Type B pancreatic cell (in vitro differentiated cells): Measurements from ENCODE around the gene BEAN1. TPM values are rescaled to one million over a fixed set of nuclear protein-coding genes. Genes with fewer than 3 reads are reported as not detected.

Source experiments
- DNase-seq: peaks from one replicate; pipeline ENCODE4 v3.0.0; 2021; ENCODE audit warnings: mixed read lengths; ENCODE audit not compliant: unreplicated experiment; ENCODE audit errors: extremely low spot score
- H3K27ac Mint-ChIP-seq: 2 replicates; pipeline ENCODE4 v1.8.0; 2021; ENCODE audit warnings: mild to moderate bottlenecking, mixed read lengths
- H3K27me3 Mint-ChIP-seq: 2 replicates; pipeline ENCODE4 v1.8.0; 2021; ENCODE audit warnings: mixed read lengths
- H3K36me3 Mint-ChIP-seq: 2 replicates; pipeline ENCODE4 v1.8.0; 2021; ENCODE audit warnings: mixed read lengths
- H3K4me1 Mint-ChIP-seq: one replicate; pipeline ENCODE4 v1.8.0; 2021; ENCODE audit warnings: mixed read lengths; ENCODE audit not compliant: unreplicated experiment
- H3K4me3 Mint-ChIP-seq: 2 replicates; pipeline ENCODE4 v1.8.0; 2021; ENCODE audit warnings: mild to moderate bottlenecking, mixed read lengths
- H3K9me3 Mint-ChIP-seq: 2 replicates; pipeline ENCODE4 v1.8.0; 2021; ENCODE audit warnings: mixed read lengths
- total RNA-seq: library from RNA; stranded (reverse); gene quantifications from 2 replicates; pipeline ENCODE4 v1.2.1, GENCODE V29; 2021; ENCODE audit warnings: low replicate concordance
- TF ChIP-seq, protein P1 (sequence below): fragments of 200-600 bp; sonication (generic); conservative IDR thresholded peaks from 2 replicates; pipeline ENCODE4 v1.5.0; 2021; ENCODE audit warnings: antibody characterized with exemption, mild to moderate bottlenecking

The BEAN1 gene
- total RNA-seq, 1 donor from 2014 or later, result 1.1 TPM

DNA sequence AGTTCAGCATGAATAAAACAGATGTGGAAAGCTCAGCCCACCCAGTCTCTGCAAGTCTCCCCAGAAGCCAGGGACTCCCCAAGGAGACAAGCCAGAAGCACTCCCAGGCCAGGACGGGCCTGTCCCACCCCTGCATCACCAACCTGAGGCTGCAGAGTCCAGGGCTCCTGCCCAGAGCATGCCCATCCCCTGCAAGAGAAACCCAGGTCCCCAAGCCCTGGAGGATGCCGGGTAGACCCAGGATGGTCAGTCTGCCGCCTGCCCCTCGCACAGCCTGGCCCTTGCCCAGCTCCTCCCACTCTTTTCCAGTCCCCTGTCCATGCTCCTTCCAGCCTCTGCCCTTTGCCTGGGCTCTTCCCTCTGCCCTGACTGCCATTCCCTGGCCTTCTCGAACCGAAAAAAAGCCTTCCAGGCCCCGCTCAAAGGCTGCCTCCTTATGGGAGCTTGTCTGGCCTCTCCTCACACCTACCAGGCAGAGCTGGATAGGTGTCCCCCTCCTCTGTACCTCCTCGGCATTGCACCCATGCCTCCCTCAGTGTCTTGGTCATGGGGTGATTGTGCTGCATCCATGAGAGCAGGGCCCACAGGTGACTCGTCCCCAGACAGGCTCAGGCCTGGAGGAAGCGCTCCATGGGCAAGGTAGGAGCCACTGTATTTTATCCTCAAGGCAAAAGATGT is 44.8 kb downstream of the BEAN1 start:
- TF ChIP-seq, protein P1, sequence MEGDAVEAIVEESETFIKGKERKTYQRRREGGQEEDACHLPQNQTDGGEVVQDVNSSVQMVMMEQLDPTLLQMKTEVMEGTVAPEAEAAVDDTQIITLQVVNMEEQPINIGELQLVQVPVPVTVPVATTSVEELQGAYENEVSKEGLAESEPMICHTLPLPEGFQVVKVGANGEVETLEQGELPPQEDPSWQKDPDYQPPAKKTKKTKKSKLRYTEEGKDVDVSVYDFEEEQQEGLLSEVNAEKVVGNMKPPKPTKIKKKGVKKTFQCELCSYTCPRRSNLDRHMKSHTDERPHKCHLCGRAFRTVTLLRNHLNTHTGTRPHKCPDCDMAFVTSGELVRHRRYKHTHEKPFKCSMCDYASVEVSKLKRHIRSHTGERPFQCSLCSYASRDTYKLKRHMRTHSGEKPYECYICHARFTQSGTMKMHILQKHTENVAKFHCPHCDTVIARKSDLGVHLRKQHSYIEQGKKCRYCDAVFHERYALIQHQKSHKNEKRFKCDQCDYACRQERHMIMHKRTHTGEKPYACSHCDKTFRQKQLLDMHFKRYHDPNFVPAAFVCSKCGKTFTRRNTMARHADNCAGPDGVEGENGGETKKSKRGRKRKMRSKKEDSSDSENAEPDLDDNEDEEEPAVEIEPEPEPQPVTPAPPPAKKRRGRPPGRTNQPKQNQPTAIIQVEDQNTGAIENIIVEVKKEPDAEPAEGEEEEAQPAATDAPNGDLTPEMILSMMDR, result no peak
- H3K4me3 Mint-ChIP-seq, result no peak overlapping the region
- DNase-seq, result no peak
- no peak overlapping the region for H3K27ac Mint-ChIP-seq
- no peaks in the 10 kb centered on the region for H3K9me3 Mint-ChIP-seq
- H3K27me3 Mint-ChIP-seq, result peaks cover 9% of the 10 kb centered on the region
- H3K4me1 Mint-ChIP-seq, result peaks cover 10% of the 10 kb centered on the region
- no peaks in the 10 kb centered on the region for H3K36me3 Mint-ChIP-seq

DNA sequence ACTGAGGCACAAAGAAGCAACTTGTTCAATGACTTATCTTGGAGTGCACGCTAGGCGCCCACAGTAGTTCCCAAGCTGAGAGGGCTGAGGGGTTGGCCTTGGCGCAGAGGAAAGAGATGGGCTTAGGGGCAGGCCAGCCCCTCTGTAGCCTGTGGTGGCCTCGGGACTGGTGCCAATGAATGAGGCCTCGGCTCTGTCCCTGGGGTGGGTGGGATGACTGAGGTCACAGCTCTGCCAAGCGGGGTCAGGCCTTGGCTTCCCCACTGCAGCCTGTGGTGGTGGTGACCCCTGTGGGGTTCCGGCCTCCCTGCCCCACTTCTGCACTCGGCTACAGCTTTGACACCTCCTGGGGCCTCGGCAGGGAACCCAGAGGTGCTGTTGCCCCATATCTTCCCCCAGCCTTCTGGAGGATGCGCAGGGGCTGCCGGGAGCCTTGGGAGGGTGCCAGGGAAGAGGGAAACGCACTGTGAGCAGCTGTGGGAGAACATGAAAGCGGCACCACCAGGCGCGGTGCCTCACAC is 46.0 kb downstream of the BEAN1 start:
- DNase-seq, result no peak
- peaks cover 10% of the 10 kb centered on the region for H3K4me1 Mint-ChIP-seq
- no peaks in the 10 kb centered on the region for H3K36me3 Mint-ChIP-seq
- H3K9me3 Mint-ChIP-seq, result no peaks in the 10 kb centered on the region
- no peak overlapping the region for H3K4me3 Mint-ChIP-seq
- TF ChIP-seq, protein P1, result no peak
- H3K27ac Mint-ChIP-seq, result no peak overlapping the region
- H3K27me3 Mint-ChIP-seq, result peaks cover 9% of the 10 kb centered on the region

DNA sequence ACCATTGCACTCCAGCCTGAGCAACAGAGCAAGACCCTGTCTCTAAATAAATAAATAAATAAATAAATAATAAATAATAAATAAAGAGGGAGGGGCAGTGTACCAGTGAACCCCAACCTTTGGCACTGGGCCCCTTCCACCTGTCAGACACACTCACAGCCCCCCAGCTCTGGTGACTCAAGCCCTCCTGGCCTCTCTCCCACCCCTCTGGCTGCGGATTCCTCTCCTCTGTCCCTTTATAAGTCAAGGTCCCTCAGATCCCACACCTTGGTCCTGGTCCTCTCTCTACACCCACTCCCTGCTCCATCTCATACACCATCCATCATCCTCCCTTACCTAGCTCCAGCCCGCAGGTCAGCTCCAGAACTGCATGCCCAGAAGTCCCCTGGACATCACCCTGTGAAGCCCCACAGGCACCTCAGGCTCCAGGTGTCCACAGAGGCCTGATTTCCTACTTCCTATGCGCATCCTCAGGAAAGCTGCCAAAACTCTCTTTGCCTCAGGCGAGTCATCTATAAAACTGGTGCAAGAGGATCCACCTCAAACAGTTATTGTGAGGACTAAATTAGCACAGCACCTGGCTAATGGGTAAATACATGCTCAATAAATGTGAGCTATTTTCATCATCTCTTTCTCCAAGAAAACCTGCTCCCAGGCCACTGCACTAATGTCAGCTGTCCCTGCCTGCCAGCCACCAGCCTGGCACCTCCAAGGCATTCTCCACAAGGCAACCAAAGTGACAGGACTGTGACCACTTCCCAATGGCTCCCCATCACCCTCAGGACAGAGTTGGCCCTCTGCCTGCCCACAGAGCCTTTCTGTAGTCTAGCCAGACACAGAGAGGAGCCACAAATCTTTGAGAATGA is 46.8 kb downstream of the BEAN1 start:
- Mint-ChIP-seq H3K9me3 (no peaks in the 10 kb centered on the region), H3K27ac (peak overlapping the region; percentile 14), H3K4me1 (peaks cover 13% of the 10 kb centered on the region), H3K36me3 (no peaks in the 10 kb centered on the region), H3K4me3 (no peak overlapping the region), H3K27me3 (peaks cover 9% of the 10 kb centered on the region)
- peak; percentile 54 for DNase-seq
- TF ChIP-seq, protein P1, result no peak

DNA sequence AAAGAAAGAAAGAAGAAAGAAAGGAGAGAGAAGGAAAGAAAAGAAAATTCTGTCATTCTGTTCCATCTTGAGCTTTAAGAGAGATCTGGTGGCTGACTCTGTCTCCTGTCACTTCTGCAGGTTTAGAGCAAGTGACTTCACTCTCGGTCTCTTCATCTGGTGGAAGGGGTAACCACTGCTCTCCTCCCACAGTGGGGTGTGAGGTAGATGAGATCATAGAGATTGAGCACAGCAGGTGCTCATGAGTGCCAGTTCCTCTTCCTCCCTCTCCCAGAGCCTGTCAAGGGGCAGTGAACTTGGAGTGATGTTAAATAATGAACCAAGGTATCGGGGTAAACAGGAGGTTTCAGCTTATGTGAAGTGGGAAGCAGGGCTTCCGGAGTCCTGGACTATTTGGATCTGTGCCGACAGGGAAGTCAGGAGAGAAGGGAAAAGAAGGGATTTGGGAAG is 47.7 kb downstream of the BEAN1 start:
- peaks cover 13% of the 10 kb centered on the region for H3K4me1 Mint-ChIP-seq
- H3K4me3 Mint-ChIP-seq, result no peak overlapping the region
- H3K36me3 Mint-ChIP-seq, result no peaks in the 10 kb centered on the region
- DNase-seq, result peak; percentile 34
- no peaks in the 10 kb centered on the region for H3K9me3 Mint-ChIP-seq
- H3K27me3 Mint-ChIP-seq, result peaks cover 9% of the 10 kb centered on the region
- TF ChIP-seq, protein P1, result no peak
- peak overlapping the region; percentile 74 for H3K27ac Mint-ChIP-seq

DNA sequence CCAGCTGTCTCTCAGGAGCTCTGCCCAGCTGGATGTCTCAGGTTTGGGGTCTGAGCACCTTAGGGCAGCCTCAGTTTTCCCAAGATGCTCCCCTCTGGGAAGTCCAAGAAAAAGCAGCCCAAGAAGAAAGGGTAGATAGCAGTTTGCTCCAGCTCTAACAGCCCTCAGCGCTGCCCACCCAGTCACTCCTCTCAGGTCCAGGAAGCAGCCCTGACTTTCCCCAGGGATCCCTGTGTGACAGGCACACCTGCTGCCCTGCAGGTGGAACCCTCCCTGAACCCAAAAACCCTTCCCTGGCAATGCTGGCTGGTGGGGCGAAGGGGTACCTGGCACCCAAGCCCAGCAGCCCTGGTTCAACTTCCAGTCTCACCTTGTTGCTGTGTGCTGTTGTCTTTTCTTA is 48.1 kb downstream of the BEAN1 start:
- DNase-seq, result peak; percentile 45
- peaks cover 13% of the 10 kb centered on the region for H3K4me1 Mint-ChIP-seq
- no peaks in the 10 kb centered on the region for H3K9me3 Mint-ChIP-seq
- peaks cover 9% of the 10 kb centered on the region for H3K27me3 Mint-ChIP-seq
- TF ChIP-seq, protein P1, result no peak
- no peaks in the 10 kb centered on the region for H3K36me3 Mint-ChIP-seq
- peak overlapping the region; percentile 74 for H3K27ac Mint-ChIP-seq
- no peak overlapping the region for H3K4me3 Mint-ChIP-seq
